OCI-LY3 (cell line): ENCODE measurements around the gene RNASEH2B.

Source experiments
- CTCF ChIP-seq: fragments of 200-600, 300-600 bp; sonication (generic); IDR thresholded peaks from 2 replicates; pipeline ENCODE4 v1.5.1; 2014; ENCODE audit warnings: antibody characterized with exemption, low read length, low read depth
- EZH2phosphoT487 ChIP-seq: fragments of 200-600 bp; shearing (Covaris generic); IDR thresholded peaks from 2 replicates; pipeline ENCODE4 v1.6.1; 2018; ENCODE audit warnings: antibody characterized with exemption, mixed run types, low read depth

- TF ChIP-seq CTCF (no peak), EZH2phosphoT487 (no peak)
Measured at GRCh38 chr13:50921706-50922105, 12.1 kb downstream of the RNASEH2B start.
